IMR-90 (cell line): ENCODE data around the gene EXD1.

Experiments
- BHLHE40 ChIP-seq: fragments of 150-350 bp; IDR thresholded peaks from 2 replicates; pipeline ENCODE4 v1.6.1; 2016; ENCODE audit warnings: mild to moderate bottlenecking, low read depth, low read length
- CHD1 ChIP-seq: IDR thresholded peaks from 2 replicates; pipeline ENCODE4 v1.6.1; 2012; ENCODE audit warnings: low read depth, low read length, improper control_type of control experiment
- CTCF ChIP-seq: conservative IDR thresholded peaks from 2 replicates; pipeline ENCODE4 v1.5.1; 2012; ENCODE audit warnings: mild to moderate bottlenecking, low read depth, low read length, improper control_type of control experiment
- FOS ChIP-seq: fragments of 150-350 bp; IDR thresholded peaks from 2 replicates; pipeline ENCODE4 v1.6.1; 2016; ENCODE audit warnings: low read depth, low read length
- MAFK ChIP-seq: IDR thresholded peaks from 2 replicates; pipeline ENCODE4 v1.6.1; 2012; ENCODE audit warnings: low read depth, low read length, improper control_type of control experiment
- MXI1 ChIP-seq: IDR thresholded peaks from 2 replicates; pipeline ENCODE4 v1.6.1; 2012; ENCODE audit warnings: low read depth, mild to moderate bottlenecking, low read length, moderate library complexity, borderline replicate concordance
- NFE2L2 ChIP-seq: fragments of 150-350 bp; IDR thresholded peaks from 2 replicates; pipeline ENCODE4 v1.6.1; 2016; ENCODE audit warnings: low read depth, mild to moderate bottlenecking, low read length
- POLR2A ChIP-seq: IDR thresholded peaks from 2 replicates; pipeline ENCODE4 v1.6.1; 2012; ENCODE audit warnings: mild to moderate bottlenecking, low read depth, low read length
- RAD21 ChIP-seq: IDR thresholded peaks from 2 replicates; pipeline ENCODE4 v1.6.1; 2012; ENCODE audit warnings: low read length, improper control_type of control experiment
- RCOR1 ChIP-seq: IDR thresholded peaks from 2 replicates; pipeline ENCODE4 v1.6.1; 2012; ENCODE audit warnings: mild to moderate bottlenecking, low read length, improper control_type of control experiment; ENCODE audit not compliant: insufficient replicate concordance
- RFX5 ChIP-seq: IDR thresholded peaks from 2 replicates; pipeline ENCODE4 v1.8.0; 2012; ENCODE audit warnings: low read depth, mild to moderate bottlenecking, low read length, moderate library complexity
- SMC3 ChIP-seq: fragments of 150-350 bp; IDR thresholded peaks from 2 replicates; pipeline ENCODE4 v1.6.1; 2016; ENCODE audit warnings: low read depth, mild to moderate bottlenecking, antibody characterized with exemption, low read length, moderate library complexity
- USF2 ChIP-seq: fragments of 150-350 bp; IDR thresholded peaks from 2 replicates; pipeline ENCODE4 v1.6.1; 2017; ENCODE audit warnings: mild to moderate bottlenecking, antibody characterized with exemption, low read length, low read depth

- TF ChIP-seq CTCF (no peak), SMC3 (no peak), POLR2A (no peak), FOS (no peak), NFE2L2 (no peak), CHD1 (no peak), MXI1 (no peak), RAD21 (no peak), USF2 (no peak), RCOR1 (no peak), MAFK (no peak), BHLHE40 (no peak), RFX5 (no peak)
These were observed 47.8 kb upstream of the EXD1 start for GRCh38 chr15:41278319-41278718.
